K562 (cell line): Measurements from ENCODE around the gene CDC27. TPM values are rescaled to one million over a fixed set of nuclear protein-coding genes. Genes with fewer than 3 reads are reported as not detected.
A peak's percentile ranks its signal among the peaks of the same experiment; 100 is the strongest.

Experiments used
- CREB3 ChIP-seq: fragments of 450-650 bp; conservative IDR thresholded peaks from 2 replicates; pipeline ENCODE4 v1.6.1; 2016; ENCODE audit warnings: missing genetic modification characterization, low read depth, mild to moderate bottlenecking, missing compliant biosample characterization, moderate library complexity
- CXXC5 ChIP-seq: fragments of 250-450 bp; sonication (Bioruptor Pico); IDR thresholded peaks from 2 replicates; pipeline ENCODE4 v1.8.0; 2022; ENCODE audit warnings: inconsistent platforms, mild to moderate bottlenecking, moderate library complexity
- HBP1 ChIP-seq: fragments of 450-650 bp; formaldehyde crosslinking; IDR thresholded peaks from 2 replicates; pipeline ENCODE4 v1.4.0; 2022; ENCODE audit warnings: missing genetic modification characterization
- HMGXB4 ChIP-seq: sonication (generic); formaldehyde crosslinking; IDR thresholded peaks from 2 replicates; pipeline ENCODE4 v1.8.1; 2023; ENCODE audit warnings: mild to moderate bottlenecking, missing genetic modification reagents
- KLF6 ChIP-seq: fragments of 250-450 bp; sonication (Bioruptor Pico); IDR thresholded peaks from 2 replicates; pipeline ENCODE4 v1.4.0; 2020; ENCODE audit warnings: mild to moderate bottlenecking, moderate library complexity, borderline replicate concordance
- NR4A1 ChIP-seq, 2 experiments: fragments of 250-450 bp in 1 of 2; fragments of 450-650 bp in 1 of 2; sonication (Bioruptor Pico) in 1 of 2; IDR thresholded peaks; 2 replicates each; pipeline versions ENCODE4 v1.4.0 to v1.6.1; 2016 to 2020; ENCODE audit warnings: mild to moderate bottlenecking in 2 of 2, missing compliant biosample characterization in 1 of 2, missing genetic modification characterization in 1 of 2, moderate library complexity in 1 of 2
- PTTG1 ChIP-seq: fragments of 450-650 bp; IDR thresholded peaks from 2 replicates; pipeline ENCODE4 v1.6.1; 2016; ENCODE audit warnings: low read depth, mild to moderate bottlenecking, missing genetic modification characterization, missing compliant biosample characterization
- SNIP1 ChIP-seq: fragments of 450-650 bp; IDR thresholded peaks from 2 replicates; pipeline ENCODE4 v1.7.1; 2017; ENCODE audit warnings: low read depth, mild to moderate bottlenecking
- TEAD2 ChIP-seq: fragments of 450-650 bp; IDR thresholded peaks from 2 replicates; pipeline ENCODE4 v1.6.1; 2016; ENCODE audit warnings: missing genetic modification characterization, control low read depth, missing compliant biosample characterization
- YY1 ChIP-seq, 3 experiments: IDR thresholded peaks; 2 replicates each; pipeline ENCODE4 v1.6.1; 2011; ENCODE audit warnings: low read length in 2 of 3, mild to moderate bottlenecking in 2 of 3, moderate library complexity in 2 of 3, borderline replicate concordance in 1 of 3, control low read depth in 1 of 3, low read depth in 1 of 3; ENCODE audit not compliant: insufficient read depth in 3 of 3, insufficient replicate concordance in 2 of 3, control insufficient read depth in 1 of 3, insufficient read length in 1 of 3; ENCODE audit errors: extremely low read depth in 1 of 3
- ZNF311 ChIP-seq: fragments of 250-450 bp; sonication (Bioruptor Pico); IDR thresholded peaks from 2 replicates; pipeline ENCODE4 v1.4.0; 2020; ENCODE audit warnings: mild to moderate bottlenecking, moderate library complexity
- polyA plus RNA-seq, 8 experiments: library from polyadenylated mRNA; depleted of rRNA in 4 of 8; stranded (reverse) in 5 of 8; unstranded in 3 of 8; fragments of >200 nt; fragmentation: Nextera tagmentation in 2 of 8; fragmentation: Illumina TruSeq in 1 of 8; extraction: Ambion mirVana in 2 of 8; extraction: Trizol in 1 of 8; gene quantifications; 2 replicates each; pipeline versions ENCODE4 v1.2.1 to v1.2.3, GENCODE V29; 2011 to 2014; ENCODE audit warnings: inconsistent platforms in 1 of 8, missing spikeins in 1 of 8
- total RNA-seq, 7 experiments: library from RNA; depleted of rRNA in 6 of 7; stranded (reverse); fragments of >200 nt in 6 of 7; fragmentation: Illumina TruSeq in 2 of 7; extraction: Trizol in 2 of 7; gene quantifications; 2 replicates each; pipeline versions ENCODE4 v1.2.1 to v1.2.3, GENCODE V29; 2011 to 2021; ENCODE audit warnings: low replicate concordance in 1 of 7

The CDC27 gene
- total and polyA plus RNA-seq, 9 of the 15 experiments (the other 6 are each of a cell fraction or from before 2014, with no cell fraction given) = 28.6 to 155 (median 94.1) TPM

- TF ChIP-seq TEAD2 (tag) = 0 out of 2 replicates have a peak, but pooled peaks have one; percentile 27
- TF ChIP-seq CREB3 (tag) = peak; percentile 41; the same call in 1 of the 2 replicates
- no peak for TF ChIP-seq HMGXB4 (CRISPR knock-in tag)
- no peak for TF ChIP-seq NR4A1 (CRISPR knock-in tag; IDR thresholded peaks at IDR 0.05)
- TF ChIP-seq NR4A1 (tag; IDR thresholded peaks at IDR 0.05) = peak; percentile 82; the same call in 1 of the 2 replicates
- TF ChIP-seq SNIP1 = no peak
- TF ChIP-seq KLF6 (CRISPR knock-in tag) = peak; percentile 56; the same call in 1 of the 2 replicates
- 0 out of 2 replicates have a peak, but pooled peaks have one; percentile 14 for TF ChIP-seq CXXC5 (CRISPR knock-in tag)
- peak; percentile 13; the same call in 1 of the 2 replicates for TF ChIP-seq PTTG1 (tag)
- peak in 1 of 3 experiments; percentile 63 for TF ChIP-seq YY1 (IDR thresholded peaks at IDR 0.05; ENCODE audit: borderline replicate concordance in 1 of 3, control insufficient read depth in 1 of 3, extremely low read depth in 1 of 3, insufficient read depth in 3 of 3, insufficient read length in 1 of 3, insufficient replicate concordance in 2 of 3, low read depth in 1 of 3, low read length in 2 of 3)
- TF ChIP-seq HBP1 = no peak
- TF ChIP-seq ZNF311 (CRISPR knock-in tag) = 0 out of 2 replicates have a peak, but pooled peaks have one; percentile 13
Measured at GRCh38 chr17:47190770-47191169, 1.7 kb upstream of the CDC27 start (continued).
